Liver (tissue), 3 donors: ENCODE measurements around the gene LTV1.

Experiments
- CTCF ChIP-seq: fragments of 150-350 bp; IDR thresholded peaks from 2 replicates; pipeline ENCODE4 v1.5.1; 2017; ENCODE audit warnings: improper control_type of control experiment, low read depth, low read length; ENCODE audit not compliant: missing input control
- MAX ChIP-seq: IDR thresholded peaks from 2 replicates; pipeline ENCODE4 v1.6.1; 2016; ENCODE audit warnings: antibody characterized with exemption
- TAF1 ChIP-seq: conservative IDR thresholded peaks from 2 replicates; pipeline ENCODE4 v1.6.1; 2016; ENCODE audit warnings: antibody characterized with exemption, mild to moderate bottlenecking
- donor health status: healthy.
- donor health status: healthy.

- TF ChIP-seq CTCF, result no peak
- TF ChIP-seq TAF1, result no peak
- no peak for TF ChIP-seq MAX
Measured at GRCh38 chr6:143878272-143878760, 35.2 kb downstream of the LTV1 start.
